Caco-2 (cell line): ENCODE results near the gene FCHSD2. TPM values are rescaled to one million over a fixed set of nuclear protein-coding genes. Genes with fewer than 3 reads are reported as not detected.

Experiments
- BruUV-seq: library from RNA; stranded (reverse); fragments of 400-500 nt; replicated peaks from 2 replicates; lab custom pipeline; 2021; lab: Mats Ljungman, UMichigan
- CTCF ChIA-PET: fragments of 300-600 bp; sonication (Branson Sonifier 250); formaldehyde crosslinking; loops from one replicate; lab custom pipeline; 2022; ENCODE audit warnings: antibody characterized with exemption; lab: Charles Lee
- POLR2A ChIA-PET: fragments of 300-600 bp; sonication (Branson Sonifier 250); formaldehyde crosslinking; loops from one replicate; lab custom pipeline; 2022; ENCODE audit warnings: antibody characterized with exemption; lab: Charles Lee
- DNase-seq, 2 experiments: peaks; one replicate each; pipeline versions ENCODE4 v3.0.0 to v3.0.0-alpha.2; 2020 to 2022
- H3K27me3 ChIP-seq: replicated peaks from 2 replicates; pipeline ENCODE4 v1.6.0; 2011; ENCODE audit warnings: low read length; ENCODE audit not compliant: control insufficient read depth, insufficient read depth
- H3K36me3 ChIP-seq: 2 replicates; pipeline ENCODE4 v1.5.1; 2011; ENCODE audit warnings: low read length; ENCODE audit not compliant: control insufficient read depth, insufficient read depth
- H3K4me1 ChIP-seq: fragments of 250-450 bp; sonication (Bioruptor Pico); 2 replicates; pipeline ENCODE4 v1.5.1; 2020; ENCODE audit warnings: mild to moderate bottlenecking
- H3K4me3 ChIP-seq: 2 replicates; pipeline ENCODE4 v1.5.1; 2011; ENCODE audit warnings: low read depth, mild to moderate bottlenecking, control low read depth, low read length
- H3K9me3 ChIP-seq: fragments of 250-450 bp; sonication (Bioruptor Pico); 2 replicates; pipeline ENCODE4 v1.5.1; 2020; ENCODE audit warnings: mild to moderate bottlenecking, moderate library complexity
- H3K27ac Mint-ChIP-seq: one replicate; pipeline ENCODE4 v1.8.0; 2022; ENCODE audit warnings: mixed read lengths; ENCODE audit not compliant: unreplicated experiment
- H3K27me3 Mint-ChIP-seq: one replicate; pipeline ENCODE4 v1.8.0; 2022; ENCODE audit warnings: mixed read lengths; ENCODE audit not compliant: insufficient read depth, unreplicated experiment
- H3K36me3 Mint-ChIP-seq: one replicate; pipeline ENCODE4 v1.8.0; 2022; ENCODE audit warnings: mild to moderate bottlenecking, mixed read lengths; ENCODE audit not compliant: insufficient read depth, unreplicated experiment
- H3K4me1 Mint-ChIP-seq: one replicate; pipeline ENCODE4 v1.8.0; 2022; ENCODE audit warnings: low read depth, mixed read lengths; ENCODE audit not compliant: unreplicated experiment
- H3K4me3 Mint-ChIP-seq: one replicate; pipeline ENCODE4 v1.8.0; 2022; ENCODE audit warnings: mild to moderate bottlenecking, moderate library complexity, mixed read lengths; ENCODE audit not compliant: unreplicated experiment
- H3K9me3 Mint-ChIP-seq: one replicate; pipeline ENCODE4 v1.8.0; 2022; ENCODE audit warnings: mixed read lengths; ENCODE audit not compliant: unreplicated experiment
- intact Hi-C: fragments of 100-400 bp; cut with micrococcal nuclease; formaldehyde crosslinking; loops from one replicate; pipeline ENCODE4 v1.10.0; 2022; ENCODE audit not compliant: unreplicated experiment
- total RNA-seq: library from RNA; stranded (reverse); gene quantifications from 2 replicates; pipeline ENCODE4 v1.2.3, GENCODE V29; 2022
- TF ChIP-seq, protein P1 (sequence below), 2 experiments: fragments of 200-600 bp in 1 of 2; IDR thresholded peaks; 1 replicate in 1 of 2; 2 replicates in 1 of 2; pipeline versions ENCODE4 v1.5.1 to v1.8.0; 2011 to 2022; ENCODE audit warnings: antibody characterized with exemption in 1 of 2, control low read depth in 1 of 2, inconsistent platforms in 1 of 2, low read depth in 1 of 2, low read length in 1 of 2, mild to moderate bottlenecking in 1 of 2, moderate library complexity in 1 of 2; ENCODE audit not compliant: insufficient read depth in 1 of 2, severe bottlenecking in 1 of 2, unreplicated experiment in 1 of 2

Gene FCHSD2
- total RNA-seq, 1 experiment from 2014 or later: 32.7 TPM

GRCh38 chr11:73034331-73034730 is 107.8 kb downstream of the FCHSD2 start:
- Mint-ChIP-seq H3K36me3 (no peaks in the 10 kb centered on the region), H3K4me3 (no peak overlapping the region), H3K4me1 (peaks cover 5% of the 10 kb centered on the region), H3K27me3 (no peaks in the 10 kb centered on the region), H3K27ac (no peak overlapping the region), H3K9me3 (peaks cover 13% of the 10 kb centered on the region)
- ChIA-PET POLR2A (no interaction called here), CTCF (no interaction called here)
- TF ChIP-seq, protein P1, sequence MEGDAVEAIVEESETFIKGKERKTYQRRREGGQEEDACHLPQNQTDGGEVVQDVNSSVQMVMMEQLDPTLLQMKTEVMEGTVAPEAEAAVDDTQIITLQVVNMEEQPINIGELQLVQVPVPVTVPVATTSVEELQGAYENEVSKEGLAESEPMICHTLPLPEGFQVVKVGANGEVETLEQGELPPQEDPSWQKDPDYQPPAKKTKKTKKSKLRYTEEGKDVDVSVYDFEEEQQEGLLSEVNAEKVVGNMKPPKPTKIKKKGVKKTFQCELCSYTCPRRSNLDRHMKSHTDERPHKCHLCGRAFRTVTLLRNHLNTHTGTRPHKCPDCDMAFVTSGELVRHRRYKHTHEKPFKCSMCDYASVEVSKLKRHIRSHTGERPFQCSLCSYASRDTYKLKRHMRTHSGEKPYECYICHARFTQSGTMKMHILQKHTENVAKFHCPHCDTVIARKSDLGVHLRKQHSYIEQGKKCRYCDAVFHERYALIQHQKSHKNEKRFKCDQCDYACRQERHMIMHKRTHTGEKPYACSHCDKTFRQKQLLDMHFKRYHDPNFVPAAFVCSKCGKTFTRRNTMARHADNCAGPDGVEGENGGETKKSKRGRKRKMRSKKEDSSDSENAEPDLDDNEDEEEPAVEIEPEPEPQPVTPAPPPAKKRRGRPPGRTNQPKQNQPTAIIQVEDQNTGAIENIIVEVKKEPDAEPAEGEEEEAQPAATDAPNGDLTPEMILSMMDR (IDR thresholded peaks at IDR 0.05; ENCODE audit: insufficient read depth in 1 of 2, low read depth in 1 of 2, low read length in 1 of 2, severe bottlenecking in 1 of 2, unreplicated experiment in 1 of 2): no peak
- DNase-seq: no peak
- Histone ChIP-seq H3K4me3 (no peak overlapping the region), H3K4me1 (no peaks in the 10 kb centered on the region), H3K9me3 (no peaks in the 10 kb centered on the region), H3K27me3 (no peaks in the 10 kb centered on the region), H3K36me3 (no peaks in the 10 kb centered on the region)
- BruUV-seq: no TSS peak
- intact Hi-C loops: no loop called here

DNA sequence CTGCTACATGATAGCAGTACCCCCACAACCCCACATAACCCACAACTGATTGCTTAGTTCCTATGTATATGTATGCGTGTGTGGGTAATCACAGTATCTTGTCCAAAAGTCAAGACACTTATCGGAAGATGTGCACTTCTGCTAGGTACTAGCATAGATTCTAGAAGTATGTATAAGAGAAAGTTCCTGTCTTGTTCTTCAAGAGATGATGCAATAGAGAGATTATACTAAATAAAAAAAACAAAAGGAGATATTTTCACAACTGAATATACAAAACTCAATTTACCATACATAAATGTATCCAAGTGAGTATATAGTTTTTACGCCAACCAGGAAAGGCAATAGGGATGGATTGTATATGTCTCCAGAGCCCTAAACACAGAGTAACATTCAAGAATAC is 112.0 kb downstream of the FCHSD2 start:
- no peak overlapping the region for H3K4me3 Mint-ChIP-seq
- CTCF ChIA-PET: no interaction called here
- POLR2A ChIA-PET: no interaction called here
- intact Hi-C loops: no loop called here
- Histone ChIP-seq H3K27me3 (no peaks in the 10 kb centered on the region), H3K4me1 (no peaks in the 10 kb centered on the region), H3K4me3 (no peak overlapping the region), H3K9me3 (peaks cover 11% of the 10 kb centered on the region), H3K36me3 (no peaks in the 10 kb centered on the region)
- no peaks in the 10 kb centered on the region for H3K27me3 Mint-ChIP-seq
- H3K4me1 Mint-ChIP-seq: peaks cover 5% of the 10 kb centered on the region
- H3K9me3 Mint-ChIP-seq: peaks cover 42% of the 10 kb centered on the region
- no TSS peak for BruUV-seq
- H3K36me3 Mint-ChIP-seq: peaks cover 5% of the 10 kb centered on the region
- TF ChIP-seq, protein P1 (IDR thresholded peaks at IDR 0.05; ENCODE audit: insufficient read depth in 1 of 2, low read depth in 1 of 2, low read length in 1 of 2, severe bottlenecking in 1 of 2, unreplicated experiment in 1 of 2): no peak
- H3K27ac Mint-ChIP-seq: no peak overlapping the region
- no peak for DNase-seq

DNA sequence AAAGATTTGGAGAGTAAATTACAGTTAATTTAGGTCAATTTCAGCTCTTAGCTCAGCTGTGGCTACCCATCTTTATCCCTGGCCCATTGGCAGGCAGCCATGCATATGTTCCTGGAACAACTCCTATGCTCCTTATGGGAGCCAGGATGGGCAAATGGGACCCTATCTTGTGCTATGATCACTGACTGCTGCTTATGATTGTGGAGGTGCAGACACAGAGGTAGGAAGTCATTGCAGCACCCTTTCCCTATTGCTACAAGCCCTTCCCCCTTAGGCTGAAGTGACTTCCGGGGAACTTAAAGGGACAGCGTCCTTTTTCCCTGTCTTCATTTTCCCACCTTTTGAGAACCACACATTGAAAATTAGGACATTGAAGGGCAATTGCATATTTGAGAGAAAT is 112.7 kb downstream of the FCHSD2 start:
- intact Hi-C loops: no loop called here
- H3K36me3 ChIP-seq: no peaks in the 10 kb centered on the region
- Mint-ChIP-seq H3K4me3 (no peak overlapping the region), H3K36me3 (peaks cover 5% of the 10 kb centered on the region), H3K9me3 (peaks cover 49% of the 10 kb centered on the region), H3K4me1 (peaks cover 3% of the 10 kb centered on the region), H3K27me3 (no peaks in the 10 kb centered on the region), H3K27ac (no peak overlapping the region)
- ChIA-PET CTCF (no interaction called here), POLR2A (no interaction called here)
- H3K4me1 ChIP-seq: no peaks in the 10 kb centered on the region
- no peaks in the 10 kb centered on the region for H3K27me3 ChIP-seq
- TF ChIP-seq, protein P1 (IDR thresholded peaks at IDR 0.05; ENCODE audit: insufficient read depth in 1 of 2, low read depth in 1 of 2, low read length in 1 of 2, severe bottlenecking in 1 of 2, unreplicated experiment in 1 of 2): no peak
- DNase-seq: no peak
- peaks cover 19% of the 10 kb centered on the region for H3K9me3 ChIP-seq
- H3K4me3 ChIP-seq: no peak overlapping the region
- no TSS peak for BruUV-seq
